H9 (cell line): ENCODE data around the gene NXN. TPM values are rescaled to one million over a fixed set of nuclear protein-coding genes. Genes with fewer than 3 reads are reported as not detected.

Experiments used
- DNase-seq: peaks from one replicate; pipeline ENCODE4 v3.0.0-alpha.2; 2017
- H2AFZ ChIP-seq: one replicate; pipeline ENCODE4 v1.6.1; 2013; ENCODE audit warnings: mild to moderate bottlenecking, low read length, control low read depth, moderate library complexity
- H2AK5ac ChIP-seq: 2 replicates; pipeline ENCODE4 v1.6.1; 2013; ENCODE audit warnings: low read length, control low read depth, mixed read lengths; ENCODE audit not compliant: insufficient read length
- H2BK120ac ChIP-seq: one replicate; pipeline ENCODE4 v1.6.1; 2013; ENCODE audit warnings: low read depth, mild to moderate bottlenecking, low read length, control low read depth, inconsistent platforms; ENCODE audit not compliant: poor library complexity, severe bottlenecking
- H2BK12ac ChIP-seq: 2 replicates; pipeline ENCODE4 v1.6.1; 2013; ENCODE audit warnings: low read length, control low read depth, mixed read lengths, low read depth; ENCODE audit not compliant: insufficient read length
- H2BK15ac ChIP-seq: 2 replicates; pipeline ENCODE4 v1.6.1; 2013; ENCODE audit warnings: low read depth, low read length, control low read depth
- H2BK20ac ChIP-seq: one replicate; pipeline ENCODE4 v1.6.1; 2013; ENCODE audit warnings: low read depth, mild to moderate bottlenecking, low read length, control low read depth, inconsistent platforms; ENCODE audit not compliant: poor library complexity, severe bottlenecking
- H2BK5ac ChIP-seq: 2 replicates; pipeline ENCODE4 v1.6.1; 2013; ENCODE audit warnings: low read length, control low read depth, mixed read lengths; ENCODE audit not compliant: insufficient read length
- H3K14ac ChIP-seq: 2 replicates; pipeline ENCODE4 v1.6.1; 2013; ENCODE audit warnings: low read length, control low read depth; ENCODE audit not compliant: insufficient read depth
- H3K18ac ChIP-seq: 2 replicates; pipeline ENCODE4 v1.6.1; 2013; ENCODE audit warnings: low read depth, mild to moderate bottlenecking, mixed read lengths, low read length, control low read depth; ENCODE audit not compliant: insufficient read length
- H3K23ac ChIP-seq: 2 replicates; pipeline ENCODE4 v1.6.1; 2013; ENCODE audit warnings: low read length, control low read depth, mixed read lengths, low read depth; ENCODE audit not compliant: insufficient read length
- H3K23me2 ChIP-seq: 2 replicates; pipeline ENCODE4 v1.6.1; 2013; ENCODE audit warnings: low read depth, mild to moderate bottlenecking, mixed read lengths, low read length, control low read depth; ENCODE audit not compliant: insufficient read length, poor library complexity, severe bottlenecking
- H3K27ac ChIP-seq: 2 replicates; pipeline ENCODE4 v1.5.1; 2013; ENCODE audit warnings: low read length, control low read depth, mixed read lengths, low read depth; ENCODE audit not compliant: insufficient read length
- H3K27me3 ChIP-seq: 2 replicates; pipeline ENCODE4 v1.6.1; 2013; ENCODE audit warnings: low read length, control low read depth, inconsistent platforms; ENCODE audit not compliant: insufficient read depth
- H3K4ac ChIP-seq: 2 replicates; pipeline ENCODE4 v1.6.1; 2013; ENCODE audit warnings: low read depth, mild to moderate bottlenecking, control low read depth, inconsistent platforms, low read length, moderate library complexity
- H3K4me1 ChIP-seq: 2 replicates; pipeline ENCODE4 v1.6.1; 2013; ENCODE audit warnings: low read length, control low read depth, inconsistent platforms; ENCODE audit not compliant: insufficient read depth
- H3K4me2 ChIP-seq: 2 replicates; pipeline ENCODE4 v1.6.1; 2013; ENCODE audit warnings: low read length, control low read depth, mixed read lengths; ENCODE audit not compliant: insufficient read length, insufficient read depth
- H3K56ac ChIP-seq: 2 replicates; pipeline ENCODE4 v1.6.1; 2013; ENCODE audit warnings: low read depth, mild to moderate bottlenecking, mixed read lengths, low read length, control low read depth; ENCODE audit not compliant: insufficient read length
- H3K79me1 ChIP-seq: 2 replicates; pipeline ENCODE4 v1.6.1; 2013; ENCODE audit warnings: low read depth, mild to moderate bottlenecking, moderate library complexity, low read length, control low read depth, inconsistent platforms; ENCODE audit not compliant: insufficient read depth, poor library complexity, severe bottlenecking
- H3K79me2 ChIP-seq: 2 replicates; pipeline ENCODE4 v1.6.1; 2013; ENCODE audit warnings: low read length, control low read depth, inconsistent platforms; ENCODE audit not compliant: insufficient read depth
- H3K9ac ChIP-seq: 2 replicates; pipeline ENCODE4 v1.6.1; 2013; ENCODE audit warnings: low read length, control low read depth, mixed read lengths; ENCODE audit not compliant: insufficient read length; ENCODE audit errors: extremely low read depth
- H3K9me3 ChIP-seq: one replicate; pipeline ENCODE4 v1.6.1; 2013; ENCODE audit warnings: low read depth, low read length, inconsistent platforms; ENCODE audit not compliant: control insufficient read depth
- H3T11ph ChIP-seq: one replicate; pipeline ENCODE4 v1.6.1; 2013; ENCODE audit warnings: mild to moderate bottlenecking, low read length, control low read depth, inconsistent platforms
- H4K20me1 ChIP-seq: one replicate; pipeline ENCODE4 v1.6.1; 2013; ENCODE audit not compliant: control insufficient read depth, insufficient read length, insufficient read depth
- H4K5ac ChIP-seq: 2 replicates; pipeline ENCODE4 v1.6.1; 2013; ENCODE audit warnings: low read depth, mild to moderate bottlenecking, mixed read lengths, low read length, control low read depth; ENCODE audit not compliant: insufficient read length
- H4K8ac ChIP-seq: replicated peaks from 2 replicates; pipeline ENCODE4 v1.6.1; 2013; ENCODE audit warnings: low read length, control low read depth, mixed read lengths, low read depth; ENCODE audit not compliant: insufficient read length
- H4K91ac ChIP-seq: 2 replicates; pipeline ENCODE4 v1.6.1; 2013; ENCODE audit warnings: low read depth, mild to moderate bottlenecking, moderate library complexity, mixed read lengths, low read length, control low read depth; ENCODE audit not compliant: insufficient read length
- H3K27ac Mint-ChIP-seq, 3 experiments: 2 replicates in 2 of 3; 3 replicates in 1 of 3; pipeline ENCODE4 v1.8.0; 2020 to 2021; ENCODE audit warnings: mixed read lengths in 3 of 3, mild to moderate bottlenecking in 1 of 3, moderate library complexity in 1 of 3
- H3K27me3 Mint-ChIP-seq: 2 replicates; pipeline ENCODE4 v1.8.0; 2021; ENCODE audit warnings: low read depth, mild to moderate bottlenecking, moderate library complexity, mixed read lengths
- H3K36me3 Mint-ChIP-seq, 3 experiments: 2 replicates in 2 of 3; 3 replicates in 1 of 3; pipeline ENCODE4 v1.8.0; 2020 to 2021; ENCODE audit warnings: low read depth in 3 of 3, mixed read lengths in 3 of 3; ENCODE audit not compliant: insufficient read depth in 1 of 3
- H3K4me1 Mint-ChIP-seq, 2 experiments: 2 replicates each; pipeline ENCODE4 v1.8.0; 2020; ENCODE audit warnings: mixed read lengths in 2 of 2
- H3K4me3 Mint-ChIP-seq, 2 experiments: 2 replicates in 1 of 2; 3 replicates in 1 of 2; pipeline ENCODE4 v1.8.0; 2020 to 2021; ENCODE audit warnings: mild to moderate bottlenecking in 2 of 2, mixed read lengths in 2 of 2, moderate library complexity in 1 of 2
- H3K9me3 Mint-ChIP-seq, 2 experiments: 2 replicates in 1 of 2; 3 replicates in 1 of 2; pipeline ENCODE4 v1.8.0; 2020; ENCODE audit warnings: mild to moderate bottlenecking in 2 of 2, mixed read lengths in 2 of 2, moderate library complexity in 1 of 2
- WGBS: extraction: QIAGEN DNeasy Blood & Tissue Kit; methylation state at CpG from one replicate; pipeline ENCODE4 v1.1.7; 2013; ENCODE audit warnings: missing lambda C conversion rate, low lambda C conversion rate, mixed read lengths; ENCODE audit not compliant: insufficient read length; ENCODE audit errors: extremely low coverage; 5-methylcytosine and 5-hydroxymethylcytosine counted together
- total RNA-seq: library from RNA; stranded (reverse); gene quantifications from 2 replicates; pipeline ENCODE4 v1.2.1, GENCODE V29; 2021
- TF ChIP-seq, protein P1 (sequence below): fragments of 200-600 bp; sonication (generic); conservative IDR thresholded peaks from 3 replicates; pipeline ENCODE4 v1.8.0; 2021; ENCODE audit warnings: antibody characterized with exemption, mild to moderate bottlenecking

NXN gene
- total RNA-seq, 1 experiment from 2014 or later, result 93.6 TPM

DNA sequence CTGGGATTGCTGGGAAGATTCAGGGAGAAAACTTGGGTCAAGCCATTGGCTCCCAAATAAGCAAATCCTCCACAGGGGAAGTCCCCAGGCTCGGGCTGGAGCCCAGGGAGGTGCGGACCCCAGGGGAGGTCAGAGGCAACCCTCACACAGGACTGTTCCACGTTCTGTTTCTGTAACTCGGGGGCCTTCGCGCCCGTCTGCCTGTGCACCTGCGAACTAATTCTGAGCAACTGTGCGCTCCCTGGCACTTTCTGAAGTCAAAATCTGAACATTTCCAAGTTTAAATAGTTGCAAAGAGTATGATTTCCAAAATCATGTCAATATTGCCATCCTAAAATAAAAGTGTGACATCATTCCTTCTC lies 34.1 kb upstream of the NXN start:
- Histone ChIP-seq H3K79me2 (no peaks in the 10 kb centered on the region), H3K56ac (no peak overlapping the region), H3K4me2 (no peak overlapping the region), H2AFZ (no peak overlapping the region), H3K4ac (no peak overlapping the region), H3K27me3 (no peaks in the 10 kb centered on the region), H3K23ac (no peak overlapping the region), H2AK5ac (no peak overlapping the region), H3K4me1 (no peaks in the 10 kb centered on the region), H2BK120ac (no peak overlapping the region), H3K9me3 (no peaks in the 10 kb centered on the region), H4K20me1 (no peaks in the 10 kb centered on the region), H2BK20ac (no peak overlapping the region), H3K9ac (no peak overlapping the region), H3K23me2 (no peaks in the 10 kb centered on the region), H2BK5ac (no peak overlapping the region), H2BK12ac (no peak overlapping the region), H4K5ac (no peak overlapping the region), H3K14ac (no peak overlapping the region), H3K79me1 (no peaks in the 10 kb centered on the region), H4K91ac (no peak overlapping the region), H3K18ac (no peak overlapping the region), H2BK15ac (no peak overlapping the region), H3K27ac (no peak overlapping the region), H3T11ph (no peak overlapping the region), H4K8ac (no peak overlapping the region)
- Mint-ChIP-seq H3K27ac (no peak overlapping the region), H3K4me3 (no peak overlapping the region), H3K9me3 (no peaks in the 10 kb centered on the region), H3K27me3 (0 out of 2 replicates have a peak, but pooled peaks cover 2% of the 10 kb centered on the region), H3K4me1 (no peaks in the 10 kb centered on the region), H3K36me3 (no peaks in the 10 kb centered on the region)
- no CpG with 5 or more reads among the region's 9 CpGs for WGBS
- DNase-seq, result no peak
- TF ChIP-seq, protein P1, sequence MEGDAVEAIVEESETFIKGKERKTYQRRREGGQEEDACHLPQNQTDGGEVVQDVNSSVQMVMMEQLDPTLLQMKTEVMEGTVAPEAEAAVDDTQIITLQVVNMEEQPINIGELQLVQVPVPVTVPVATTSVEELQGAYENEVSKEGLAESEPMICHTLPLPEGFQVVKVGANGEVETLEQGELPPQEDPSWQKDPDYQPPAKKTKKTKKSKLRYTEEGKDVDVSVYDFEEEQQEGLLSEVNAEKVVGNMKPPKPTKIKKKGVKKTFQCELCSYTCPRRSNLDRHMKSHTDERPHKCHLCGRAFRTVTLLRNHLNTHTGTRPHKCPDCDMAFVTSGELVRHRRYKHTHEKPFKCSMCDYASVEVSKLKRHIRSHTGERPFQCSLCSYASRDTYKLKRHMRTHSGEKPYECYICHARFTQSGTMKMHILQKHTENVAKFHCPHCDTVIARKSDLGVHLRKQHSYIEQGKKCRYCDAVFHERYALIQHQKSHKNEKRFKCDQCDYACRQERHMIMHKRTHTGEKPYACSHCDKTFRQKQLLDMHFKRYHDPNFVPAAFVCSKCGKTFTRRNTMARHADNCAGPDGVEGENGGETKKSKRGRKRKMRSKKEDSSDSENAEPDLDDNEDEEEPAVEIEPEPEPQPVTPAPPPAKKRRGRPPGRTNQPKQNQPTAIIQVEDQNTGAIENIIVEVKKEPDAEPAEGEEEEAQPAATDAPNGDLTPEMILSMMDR, result no peak
